CD4-positive, alpha-beta memory T cell (primary cell): ENCODE data around the gene MAGOH. TPM values are rescaled to one million over a fixed set of nuclear protein-coding genes. Genes with fewer than 3 reads are reported as not detected.
"Not testable (repeated sequence)": the region's sequence is repeated elsewhere in the genome, so short reads cannot be mapped to it uniquely, and the experiment has no call there.

Experiments used
- CTCF ChIA-PET: fragments of 350-600 bp; sonication (Branson Sonifier 250); formaldehyde crosslinking; loops from one replicate; lab custom pipeline; 2021; ENCODE audit warnings: inconsistent platforms; ENCODE audit not compliant: partially characterized antibody; lab: Charles Lee
- POLR2A ChIA-PET: fragments of 350-600 bp; sonication (Branson Sonifier 250); formaldehyde crosslinking; loops from one replicate; lab custom pipeline; 2021; ENCODE audit not compliant: partially characterized antibody; lab: Charles Lee
- DNase-seq, 5 donors: peaks; one replicate each; pipeline versions ENCODE4 v3.0.0 to v3.0.0-alpha.2; 2020 to 2022; ENCODE audit warnings: mixed read lengths in 1 of 5
- H3K27ac ChIP-seq: one replicate; pipeline ENCODE4 v1.7.0; 2013; ENCODE audit warnings: low read depth, low read length
- H3K27me3 ChIP-seq: 2 replicates; pipeline ENCODE4 v1.7.0; 2013; ENCODE audit warnings: mild to moderate bottlenecking, low read length, moderate library complexity; ENCODE audit not compliant: insufficient read depth
- H3K36me3 ChIP-seq: 2 replicates; pipeline ENCODE4 v1.7.0; 2013; ENCODE audit warnings: mild to moderate bottlenecking, low read length, moderate library complexity; ENCODE audit not compliant: insufficient read depth
- H3K4me1 ChIP-seq: 2 replicates; pipeline ENCODE4 v1.7.0; 2013; ENCODE audit warnings: mild to moderate bottlenecking, low read length, moderate library complexity; ENCODE audit not compliant: insufficient read depth
- H3K4me3 ChIP-seq, 2 donors: one replicate each; pipeline ENCODE4 v1.7.0; 2013; ENCODE audit warnings: low read length in 2 of 2, mild to moderate bottlenecking in 1 of 2
- H3K9me3 ChIP-seq, 2 donors: one replicate each; pipeline ENCODE4 v1.7.0; 2013; ENCODE audit warnings: low read length in 2 of 2, control low read depth in 1 of 2; ENCODE audit not compliant: control insufficient read depth in 1 of 2
- H3K27ac Mint-ChIP-seq, 7 donors: one replicate each; pipeline ENCODE4 v1.8.0; 2020 to 2021; ENCODE audit warnings: mixed read lengths in 7 of 7, mild to moderate bottlenecking in 6 of 7, inconsistent platforms in 3 of 7, moderate library complexity in 3 of 7
- H3K27me3 Mint-ChIP-seq, 2 donors: one replicate each; pipeline ENCODE4 v1.8.0; 2020 to 2021; ENCODE audit warnings: mixed read lengths in 2 of 2
- H3K36me3 Mint-ChIP-seq, 2 donors: one replicate each; pipeline ENCODE4 v1.8.0; 2020 to 2021; ENCODE audit warnings: mixed read lengths in 2 of 2, inconsistent platforms in 1 of 2, mild to moderate bottlenecking in 1 of 2
- H3K4me1 Mint-ChIP-seq, 4 donors: one replicate each; pipeline ENCODE4 v1.8.0; 2020 to 2021; ENCODE audit warnings: mixed read lengths in 4 of 4, mild to moderate bottlenecking in 1 of 4
- H3K4me3 Mint-ChIP-seq, 8 donors: one replicate each; pipeline ENCODE4 v1.8.0; 2020 to 2021; ENCODE audit warnings: mixed read lengths in 8 of 8, mild to moderate bottlenecking in 7 of 8, moderate library complexity in 6 of 8, inconsistent platforms in 3 of 8
- H3K9me3 Mint-ChIP-seq, 8 donors: one replicate each; pipeline ENCODE4 v1.8.0; 2020 to 2021; ENCODE audit warnings: mixed read lengths in 8 of 8, mild to moderate bottlenecking in 5 of 8, inconsistent platforms in 3 of 8, moderate library complexity in 1 of 8
- intact Hi-C: fragments of 100-400 bp; cut with micrococcal nuclease; formaldehyde crosslinking; loops from one replicate; pipeline ENCODE4 v1.15.1; 2023
- polyA plus RNA-seq, 2 donors: library from polyadenylated mRNA; unstranded; fragments of 300-500 nt; fragmentation: Illumina TruSeq; gene quantifications; one replicate each; pipeline ENCODE4 v1.2.3, GENCODE V29; 2021
- total RNA-seq, 2 experiments: library from RNA; stranded (reverse); gene quantifications; one replicate each; pipeline ENCODE4 v1.2.3, GENCODE V29; 2021

Gene MAGOH
- 10 to 100 TPM; 46.7 to 49.9 TPM for total RNA-seq
- 100 to 1,000 TPM in 1 of 2 donors, 10 to 100 TPM in 1; 70.3 to 104 TPM for polyA plus RNA-seq

GRCh38 chr1:53238197-53239155 is at the start of gene MAGOH:
Gene MAGOH, minus strand, starts transcription at chr1:53238518. Its CDS starts 70 bp downstream, at chr1:53238448.
- ChIA-PET POLR2A (interaction anchor here (0.9 to 4.8 kb wide), 7 partner anchors 9 to 707 kb away, joined by 3 to 38 read pairs (median 5); partner anchors contain the start of genes CZIB, IFT25 and LRRC42), CTCF (no interaction called here)
- H3K4me1 Mint-ChIP-seq: peaks cover 21 to 36% (median 29%) of the 10 kb centered on the region in 4 donors
- peak; percentile 93 to 95 (median 94) for DNase-seq
- peaks cover 19 to 37% of the 10 kb centered on the region in 2 donors for H3K36me3 Mint-ChIP-seq
- H3K4me3 ChIP-seq: peak within 1 kb of the TSS; percentile 87 to 96
- peaks cover 0 to 3% (median 0%) of the 10 kb centered on the region in 8 donors for H3K9me3 Mint-ChIP-seq
- no peaks in the 10 kb centered on the region for H3K27me3 Mint-ChIP-seq
- intact Hi-C loops: loop anchor here (1.0 to 10.0 kb wide), 6 partner anchors 18 to 1361 kb away; partner anchors contain the start of genes CPT2, CZIB, NDC1 and NRDC
- no peaks in the 10 kb centered on the region for H3K27me3 ChIP-seq
- no peaks in the 10 kb centered on the region for H3K9me3 ChIP-seq
- H3K36me3 ChIP-seq: peaks cover 25% of the 10 kb centered on the region
- peak within 1 kb of the TSS; percentile 97 to 99 (median 98) for H3K27ac Mint-ChIP-seq
- peaks cover 31% of the 10 kb centered on the region for H3K4me1 ChIP-seq
- peak within 1 kb of the TSS; percentile 87 for H3K27ac ChIP-seq
- peak within 1 kb of the TSS; percentile 96 to 99 (median 97) for H3K4me3 Mint-ChIP-seq

- Mint-ChIP-seq H3K27ac (peak overlapping the region in 3 of 7 donors; percentile 16 to 55 (median 35)), H3K4me1 (peaks cover 0 to 10% (median 4%) of the 10 kb centered on the region in 4 donors), H3K4me3 (no peak overlapping the region), H3K9me3 (no peaks in the 10 kb centered on the region), H3K27me3 (no peaks in the 10 kb centered on the region), H3K36me3 (peaks cover 3 to 10% of the 10 kb centered on the region in 2 donors)
- Histone ChIP-seq H3K27ac (no peak overlapping the region), H3K4me3 (no peak overlapping the region), H3K4me1 (peaks cover 3% of the 10 kb centered on the region), H3K36me3 (no peaks in the 10 kb centered on the region), H3K27me3 (no peaks in the 10 kb centered on the region), H3K9me3 (no peaks in the 10 kb centered on the region)
- ChIA-PET POLR2A (interaction anchor here (0.5 kb wide), 1 partner anchor 58 kb away, joined by 4 read pairs; no protein-coding TSS in a partner anchor), CTCF (interaction anchor here (2.2 to 3.1 kb wide), 2 partner anchors 8 to 107 kb away, joined by 9 to 15 read pairs; no protein-coding TSS in a partner anchor)
- no peak for DNase-seq
- intact Hi-C loops: no loop called here
Measured at GRCh38 chr1:53286955-53287354, 48.6 kb upstream of the MAGOH start.

GRCh38 chr1:53285969-53286760 is 47.8 kb upstream of the MAGOH start:
- no peaks in the 10 kb centered on the region for H3K27me3 Mint-ChIP-seq
- H3K27me3 ChIP-seq: no peaks in the 10 kb centered on the region

GRCh38 chr1:53285546-53285945 is 47.2 kb upstream of the MAGOH start:
- intact Hi-C loops: no loop called here
- peaks cover 3 to 11% of the 10 kb centered on the region in 2 donors for H3K36me3 Mint-ChIP-seq
- Histone ChIP-seq H3K27me3 (no peaks in the 10 kb centered on the region), H3K4me3 (no peak overlapping the region), H3K36me3 (no peaks in the 10 kb centered on the region), H3K9me3 (no peaks in the 10 kb centered on the region), H3K4me1 (peaks cover 3% of the 10 kb centered on the region), H3K27ac (no peak overlapping the region)
- peak overlapping the region in 1 of 7 donors; percentile 2 for H3K27ac Mint-ChIP-seq
- POLR2A ChIA-PET: no interaction called here
- CTCF ChIA-PET: interaction anchor here (3.1 kb wide), 1 partner anchor 108 kb away, joined by 9 read pairs; no protein-coding TSS in a partner anchor
- no peaks in the 10 kb centered on the region for H3K27me3 Mint-ChIP-seq
- H3K9me3 Mint-ChIP-seq: no peaks in the 10 kb centered on the region
- no peak for DNase-seq
- no peak overlapping the region for H3K4me3 Mint-ChIP-seq
- H3K4me1 Mint-ChIP-seq: peaks cover 0 to 3% (median 0%) of the 10 kb centered on the region in 4 donors

More at GRCh38 chr1:53285969-53286760, 47.8 kb upstream of the MAGOH start:
- Histone ChIP-seq H3K27ac (no peak overlapping the region), H3K9me3 (no peaks in the 10 kb centered on the region), H3K36me3 (no peaks in the 10 kb centered on the region), H3K4me3 (no peak overlapping the region), H3K4me1 (peaks cover 3% of the 10 kb centered on the region)
- intact Hi-C loops: no loop called here
- Mint-ChIP-seq H3K36me3 (peaks cover 3 to 10% of the 10 kb centered on the region in 2 donors), H3K4me3 (no peak overlapping the region), H3K27ac (peak overlapping the region in 2 of 7 donors; percentile 35 to 55), H3K4me1 (peaks cover 0 to 5% (median 2%) of the 10 kb centered on the region in 4 donors), H3K9me3 (no peaks in the 10 kb centered on the region)
- ChIA-PET POLR2A (no interaction called here), CTCF (interaction anchor here (3.1 kb wide), 1 partner anchor 107 kb away, joined by 9 read pairs; no protein-coding TSS in a partner anchor)
- DNase-seq: no peak

GRCh38 chr1:53284224-53285020 is 46.1 kb upstream of the MAGOH start:
- no peaks in the 10 kb centered on the region for H3K9me3 ChIP-seq
- H3K4me3 ChIP-seq: no peak overlapping the region
- H3K36me3 ChIP-seq: no peaks in the 10 kb centered on the region
- Mint-ChIP-seq H3K27ac (peak overlapping the region in 2 of 7 donors; percentile 2 to 66), H3K4me3 (no peak overlapping the region), H3K4me1 (peaks cover 0 to 2% (median 0%) of the 10 kb centered on the region in 4 donors), H3K9me3 (no peaks in the 10 kb centered on the region), H3K27me3 (no peaks in the 10 kb centered on the region), H3K36me3 (peaks cover 3 to 12% of the 10 kb centered on the region in 2 donors)
- peaks cover 3% of the 10 kb centered on the region for H3K4me1 ChIP-seq
- no peak overlapping the region for H3K27ac ChIP-seq
- intact Hi-C loops: no loop called here
- POLR2A ChIA-PET: no interaction called here
- H3K27me3 ChIP-seq: no peaks in the 10 kb centered on the region
- CTCF ChIA-PET: interaction anchor here (3.1 kb wide), 1 partner anchor 109 kb away, joined by 9 read pairs; no protein-coding TSS in a partner anchor
- DNase-seq: no peak

GRCh38 chr1:53283156-53283555 is 44.8 kb upstream of the MAGOH start:
- H3K27me3 ChIP-seq, H3K36me3 ChIP-seq, H3K9me3 ChIP-seq, CTCF ChIA-PET, H3K27ac ChIP-seq, intact Hi-C loops, DNase-seq, H3K4me3 Mint-ChIP-seq, H3K4me1 ChIP-seq, H3K9me3 Mint-ChIP-seq, H3K27ac Mint-ChIP-seq, H3K4me1 Mint-ChIP-seq, H3K4me3 ChIP-seq, H3K27me3 Mint-ChIP-seq: not testable (repeated sequence)
- POLR2A ChIA-PET: interaction anchor here (1.6 kb wide), 1 partner anchor 108 kb away, joined by 3 read pairs; no protein-coding TSS in a partner anchor
- H3K36me3 Mint-ChIP-seq: peaks cover 0 to 11% of the 10 kb centered on the region in 2 donors
